ENCODE measurements around the gene NUBPL.

DNA sequence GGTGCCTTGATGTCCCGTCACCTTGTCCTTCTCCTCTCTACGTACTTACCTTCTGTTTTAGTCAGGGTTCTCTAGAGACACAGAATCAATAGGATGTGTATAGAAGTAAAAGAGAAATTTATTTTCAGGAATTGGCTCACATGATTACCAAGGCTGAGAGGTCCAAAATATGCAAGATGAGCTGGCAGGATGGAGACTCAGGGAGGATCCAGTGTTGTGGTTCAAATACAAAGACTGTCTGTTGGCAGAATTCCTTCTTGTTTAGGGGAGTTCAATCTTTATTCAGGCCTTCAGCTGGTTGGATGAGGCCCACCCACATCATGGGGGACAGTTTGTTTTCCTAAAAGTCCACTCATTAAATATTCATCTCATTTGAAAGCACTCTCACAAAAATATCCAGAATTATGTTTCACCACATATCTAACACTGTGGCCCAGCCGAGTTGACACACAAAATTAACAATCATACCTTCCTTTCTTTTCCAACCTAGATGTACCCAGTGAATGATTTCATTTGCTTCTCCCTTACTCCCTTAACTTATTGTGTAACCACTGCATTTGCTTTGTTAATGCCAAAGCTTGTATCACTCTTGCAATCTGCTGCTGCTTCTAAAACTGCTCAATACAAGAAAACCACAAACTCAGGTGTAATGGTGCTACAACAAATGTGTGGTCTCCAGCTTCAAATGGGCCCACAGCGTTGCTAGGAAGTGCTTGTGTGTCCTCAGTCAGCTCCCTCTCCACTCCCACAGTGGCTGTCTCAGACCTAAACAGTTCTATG is 320.5 kb downstream of the NUBPL start:
- TF ChIP-seq CTCF (IDR thresholded peaks at IDR 0.05 in 8 of 11, conservative IDR thresholded peaks at IDR 0.05 in 3 of 11) (no peak), POLR2AphosphoS5 (IDR thresholded peaks at IDR 0.05) (no peak)
